Measurements from ENCODE around the gene MYLK.

Gene MYLK

DNA sequence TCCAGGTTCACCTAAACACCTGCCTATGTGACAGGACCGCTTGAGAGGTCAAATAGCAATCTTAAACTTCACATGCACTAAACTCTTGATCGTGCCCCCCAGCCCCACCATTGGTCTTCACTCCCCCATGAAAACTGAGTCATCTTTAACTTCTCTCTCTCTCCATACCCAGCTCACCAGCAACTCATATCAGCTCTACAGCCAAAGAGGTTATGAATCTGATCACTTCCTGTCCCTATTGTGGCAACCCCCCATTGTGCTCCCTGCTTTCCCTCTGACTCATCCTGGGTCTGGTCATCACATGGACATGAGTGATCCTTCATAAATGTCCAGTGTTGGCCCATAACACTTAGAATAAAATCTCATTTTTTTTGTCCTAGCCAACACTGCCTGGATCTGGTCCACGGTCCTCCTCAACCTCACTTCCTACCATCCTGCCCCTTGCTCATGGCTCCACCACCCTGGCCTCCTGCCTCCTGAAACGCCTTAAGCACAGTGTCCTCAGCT is 195.8 kb downstream of the MYLK start:
- Histone ChIP-seq H3K9ac (no peak overlapping the region), H3K27me3 (ENCODE audit: insufficient read depth, low read depth) (no peaks in the 10 kb centered on the region), H3K4me2 (no peak overlapping the region), H3K4me3 (IDR thresholded peaks at IDR 0.05; ENCODE audit: insufficient read depth, low read depth, low read length) (no peak overlapping the region), H3K36me3 (ENCODE audit: insufficient read depth) (no peaks in the 10 kb centered on the region), H3K79me2 (ENCODE audit: insufficient read depth, low read depth) (no peaks in the 10 kb centered on the region), H3K27ac (no peak overlapping the region), H2AFZ (ENCODE audit: low read depth) (no peak overlapping the region), H4K20me1 (ENCODE audit: insufficient read depth) (no peaks in the 10 kb centered on the region), H3K4me1 (ENCODE audit: low read depth, poor library complexity, severe bottlenecking) (no peaks in the 10 kb centered on the region)
- TF ChIP-seq, protein P1, sequence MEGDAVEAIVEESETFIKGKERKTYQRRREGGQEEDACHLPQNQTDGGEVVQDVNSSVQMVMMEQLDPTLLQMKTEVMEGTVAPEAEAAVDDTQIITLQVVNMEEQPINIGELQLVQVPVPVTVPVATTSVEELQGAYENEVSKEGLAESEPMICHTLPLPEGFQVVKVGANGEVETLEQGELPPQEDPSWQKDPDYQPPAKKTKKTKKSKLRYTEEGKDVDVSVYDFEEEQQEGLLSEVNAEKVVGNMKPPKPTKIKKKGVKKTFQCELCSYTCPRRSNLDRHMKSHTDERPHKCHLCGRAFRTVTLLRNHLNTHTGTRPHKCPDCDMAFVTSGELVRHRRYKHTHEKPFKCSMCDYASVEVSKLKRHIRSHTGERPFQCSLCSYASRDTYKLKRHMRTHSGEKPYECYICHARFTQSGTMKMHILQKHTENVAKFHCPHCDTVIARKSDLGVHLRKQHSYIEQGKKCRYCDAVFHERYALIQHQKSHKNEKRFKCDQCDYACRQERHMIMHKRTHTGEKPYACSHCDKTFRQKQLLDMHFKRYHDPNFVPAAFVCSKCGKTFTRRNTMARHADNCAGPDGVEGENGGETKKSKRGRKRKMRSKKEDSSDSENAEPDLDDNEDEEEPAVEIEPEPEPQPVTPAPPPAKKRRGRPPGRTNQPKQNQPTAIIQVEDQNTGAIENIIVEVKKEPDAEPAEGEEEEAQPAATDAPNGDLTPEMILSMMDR (conservative IDR thresholded peaks at IDR 0.05; ENCODE audit: low read depth, low read length), result no peak

DNA sequence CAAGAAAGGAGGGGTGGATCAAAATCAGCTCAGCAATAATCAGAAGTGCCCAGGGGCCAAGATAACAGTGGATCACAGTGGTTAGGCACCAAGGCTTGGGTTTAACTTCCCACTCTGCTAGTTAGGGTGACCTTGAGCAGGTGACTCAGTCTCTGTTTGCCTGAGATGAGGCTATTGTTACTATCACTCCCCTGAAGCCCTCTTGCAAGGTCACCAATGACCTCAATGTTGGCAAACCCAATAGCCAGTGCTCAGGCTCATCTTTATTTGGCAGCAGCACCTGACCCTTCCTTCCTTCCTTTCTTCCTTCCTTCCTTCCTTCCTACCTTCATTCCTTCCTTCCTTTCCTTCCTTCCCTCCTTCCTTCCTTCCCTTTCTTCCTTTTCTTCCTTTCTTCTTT is 196.8 kb downstream of the MYLK start:
- Histone ChIP-seq H3K36me3 (ENCODE audit: insufficient read depth) (no peaks in the 10 kb centered on the region), H3K4me2 (no peak overlapping the region), H3K9ac (no peak overlapping the region), H3K4me3 (IDR thresholded peaks at IDR 0.05; ENCODE audit: insufficient read depth, low read depth, low read length) (no peak overlapping the region), H3K27ac (no peak overlapping the region), H3K4me1 (ENCODE audit: low read depth, poor library complexity, severe bottlenecking) (no peaks in the 10 kb centered on the region), H3K79me2 (ENCODE audit: insufficient read depth, low read depth) (no peaks in the 10 kb centered on the region), H2AFZ (ENCODE audit: low read depth) (no peak overlapping the region), H4K20me1 (ENCODE audit: insufficient read depth) (no peaks in the 10 kb centered on the region), H3K27me3 (ENCODE audit: insufficient read depth, low read depth) (no peaks in the 10 kb centered on the region)
- TF ChIP-seq, protein P1 (conservative IDR thresholded peaks at IDR 0.05; ENCODE audit: low read depth, low read length), result no peak

DNA sequence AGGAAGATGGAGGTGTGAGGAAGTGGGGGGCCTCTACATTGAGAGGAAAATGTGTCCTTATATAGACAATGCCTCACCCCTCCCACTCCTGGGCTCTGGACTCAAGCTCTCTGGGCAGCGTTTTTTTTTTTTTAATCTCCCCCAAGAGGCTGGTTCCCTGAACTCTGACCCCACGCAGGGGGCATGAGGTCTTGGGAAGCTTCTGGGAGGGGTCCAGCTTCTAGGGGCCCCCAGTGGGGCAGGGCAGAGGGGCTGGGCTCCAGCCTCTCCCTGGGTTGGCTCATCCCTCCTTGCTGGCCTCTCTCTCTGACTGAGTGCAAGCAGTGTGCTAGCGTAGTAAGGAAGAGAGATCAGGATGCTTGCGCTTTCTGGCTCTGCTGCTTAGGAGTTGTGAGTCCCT is 197.9 kb downstream of the MYLK start:
- Histone ChIP-seq H3K36me3 (ENCODE audit: insufficient read depth) (no peaks in the 10 kb centered on the region), H3K4me2 (no peak overlapping the region), H3K27ac (no peak overlapping the region), H3K9ac (no peak overlapping the region), H2AFZ (ENCODE audit: low read depth) (no peak overlapping the region), H4K20me1 (ENCODE audit: insufficient read depth) (no peaks in the 10 kb centered on the region), H3K4me3 (IDR thresholded peaks at IDR 0.05; ENCODE audit: insufficient read depth, low read depth, low read length) (no peak overlapping the region), H3K79me2 (ENCODE audit: insufficient read depth, low read depth) (no peaks in the 10 kb centered on the region), H3K4me1 (ENCODE audit: low read depth, poor library complexity, severe bottlenecking) (no peaks in the 10 kb centered on the region), H3K27me3 (ENCODE audit: insufficient read depth, low read depth) (no peaks in the 10 kb centered on the region)
- TF ChIP-seq, protein P1 (conservative IDR thresholded peaks at IDR 0.05; ENCODE audit: low read depth, low read length), result no peak

DNA sequence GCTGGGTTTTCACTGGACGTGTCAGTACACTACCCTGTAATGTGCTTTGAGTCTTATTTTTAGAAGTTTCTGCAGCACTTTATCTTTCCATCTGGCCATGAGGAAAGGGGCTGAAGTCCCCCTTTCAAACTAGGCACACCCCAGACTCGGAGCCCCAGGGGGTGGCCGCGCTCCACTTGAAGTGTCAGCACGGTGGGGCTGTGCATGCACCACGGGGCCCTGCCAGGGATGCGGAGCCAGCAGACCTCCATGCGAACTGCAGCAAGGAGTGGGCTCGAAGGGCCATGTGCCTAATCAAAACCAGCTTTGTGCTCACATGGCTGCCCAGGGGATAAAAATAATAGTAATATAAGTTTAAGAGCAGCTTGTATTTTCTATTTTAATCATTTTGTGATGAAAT is 198.4 kb downstream of the MYLK start:
- Histone ChIP-seq H3K4me1 (ENCODE audit: low read depth, poor library complexity, severe bottlenecking) (no peaks in the 10 kb centered on the region), H3K27ac (no peak overlapping the region), H3K27me3 (ENCODE audit: insufficient read depth, low read depth) (no peaks in the 10 kb centered on the region), H3K4me3 (IDR thresholded peaks at IDR 0.05; ENCODE audit: insufficient read depth, low read depth, low read length) (no peak overlapping the region), H4K20me1 (ENCODE audit: insufficient read depth) (no peaks in the 10 kb centered on the region), H3K4me2 (no peak overlapping the region), H3K36me3 (ENCODE audit: insufficient read depth) (no peaks in the 10 kb centered on the region), H3K9ac (no peak overlapping the region), H2AFZ (ENCODE audit: low read depth) (no peak overlapping the region), H3K79me2 (ENCODE audit: insufficient read depth, low read depth) (no peaks in the 10 kb centered on the region)
- TF ChIP-seq, protein P1 (conservative IDR thresholded peaks at IDR 0.05; ENCODE audit: low read depth, low read length), result no peak
